ENCODE measurements around the gene BCL2. TPM values are rescaled to one million over a fixed set of nuclear protein-coding genes. Genes with fewer than 3 reads are reported as not detected.

BCL2 gene
- total RNA-seq, 1 experiment from 2014 or later: 1.5 TPM

DNA sequence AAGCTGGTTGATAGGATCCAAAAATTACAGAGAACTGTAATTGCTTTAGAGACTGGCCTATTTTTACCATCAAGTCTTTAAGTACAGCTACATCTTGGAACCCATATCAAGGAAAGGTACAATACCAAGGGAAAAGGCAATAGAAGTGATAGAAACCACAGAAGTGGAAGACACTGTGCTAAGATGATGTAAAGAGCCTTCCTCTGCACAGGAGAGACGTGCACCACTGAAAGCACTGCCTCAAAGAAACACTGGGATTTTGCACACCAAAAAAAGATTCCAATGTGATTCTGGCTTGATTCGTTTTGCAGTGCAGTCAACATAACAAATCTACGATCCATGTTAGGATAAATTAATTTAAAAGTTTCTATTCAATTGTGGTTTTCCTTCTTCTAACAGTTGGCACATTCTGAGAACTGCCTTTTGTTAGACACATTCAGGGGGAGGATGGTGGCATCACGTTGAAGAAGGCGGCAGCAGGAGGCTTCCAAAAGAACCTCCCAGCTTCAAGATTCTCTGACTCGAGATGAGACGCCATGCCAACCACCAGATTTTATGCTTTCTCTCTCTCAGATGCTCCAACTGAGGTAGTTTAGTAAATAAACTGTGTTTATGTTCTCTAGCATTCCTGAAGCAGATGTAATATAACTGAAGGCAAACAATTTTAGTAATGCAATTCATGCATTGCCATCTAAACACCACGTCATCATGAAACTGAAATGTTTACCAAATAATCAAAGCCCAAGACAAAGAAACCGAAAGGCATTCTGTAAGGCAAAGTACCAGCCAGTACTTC is 102.9 kb downstream of the BCL2 start:
- Histone ChIP-seq H3K27me3 (ENCODE audit: low read length) (peaks cover 3% of the 10 kb centered on the region; the same call in 1 of the 2 replicates), H3K9me2 (replicated peaks; ENCODE audit: low read length) (no peaks in the 10 kb centered on the region), H3K36me3 (ENCODE audit: low read depth, low read length) (no peaks in the 10 kb centered on the region), H3K4me2 (ENCODE audit: low read length) (no peak overlapping the region), H3K79me2 (ENCODE audit: low read length) (no peaks in the 10 kb centered on the region), H2AFZ (ENCODE audit: low read length) (no peak overlapping the region), H3K4me1 (ENCODE audit: insufficient read depth, low read length) (no peaks in the 10 kb centered on the region), H3K9me3 (ENCODE audit: low read length) (no peaks in the 10 kb centered on the region), H3F3A (ENCODE audit: low read length, unreplicated experiment) (no peaks in the 10 kb centered on the region), H3K27ac (ENCODE audit: low read length) (no peak overlapping the region), H3K9ac (ENCODE audit: low read length) (no peak overlapping the region), H4K20me1 (ENCODE audit: low read length) (no peaks in the 10 kb centered on the region), H3K4me3 (ENCODE audit: low read length) (no peak overlapping the region)
- no peak for ATAC-seq
- DNase-seq: peak; percentile 10
- BruUV-seq (replicated peaks): no TSS peak
- ChIA-PET CTCF (no interaction called here), POLR2A (ENCODE audit: unreplicated experiment) (no interaction called here)
- TF ChIP-seq EZH2phosphoT487 (IDR thresholded peaks at IDR 0.05; ENCODE audit: borderline replicate concordance, low read length) (no peak), EZH2 (IDR thresholded peaks at IDR 0.05; ENCODE audit: low read length, unreplicated experiment) (no peak), CTCF (conservative IDR thresholded peaks at IDR 0.05; ENCODE audit: low read depth, low read length) (no peak)
- intact Hi-C loops (cut with micrococcal nuclease): no loop called here

GRCh38 chr18:63213936-63214671 is 105.5 kb downstream of the BCL2 start:
- TF ChIP-seq EZH2phosphoT487 (IDR thresholded peaks at IDR 0.05; ENCODE audit: borderline replicate concordance, low read length) (no peak), EZH2 (IDR thresholded peaks at IDR 0.05; ENCODE audit: low read length, unreplicated experiment) (no peak), CTCF (conservative IDR thresholded peaks at IDR 0.05; ENCODE audit: low read depth, low read length) (no peak)
- no peak overlapping the region for H3K9ac ChIP-seq (ENCODE audit: low read length)
- H3K4me1 ChIP-seq (ENCODE audit: insufficient read depth, low read length): no peaks in the 10 kb centered on the region
- no peak overlapping the region for H3K4me2 ChIP-seq (ENCODE audit: low read length)
- H3K9me3 ChIP-seq (ENCODE audit: low read length): no peaks in the 10 kb centered on the region
- ChIA-PET CTCF (no interaction called here), POLR2A (ENCODE audit: unreplicated experiment) (no interaction called here)
- ATAC-seq (no peak), DNase-seq (no peak)
- no peak overlapping the region for H2AFZ ChIP-seq (ENCODE audit: low read length)
- intact Hi-C loops (cut with micrococcal nuclease): no loop called here
- H3K79me2 ChIP-seq (ENCODE audit: low read length): no peaks in the 10 kb centered on the region
- H3K36me3 ChIP-seq (ENCODE audit: low read depth, low read length): no peaks in the 10 kb centered on the region
- no peak overlapping the region for H3K4me3 ChIP-seq (ENCODE audit: low read length)
- no peak overlapping the region for H3K27ac ChIP-seq (ENCODE audit: low read length)
- BruUV-seq (replicated peaks): no TSS peak
- no peaks in the 10 kb centered on the region for H4K20me1 ChIP-seq (ENCODE audit: low read length)
- H3K27me3 ChIP-seq (ENCODE audit: low read length): peaks cover 9% of the 10 kb centered on the region
- H3F3A ChIP-seq (ENCODE audit: low read length, unreplicated experiment): no peaks in the 10 kb centered on the region
- no peaks in the 10 kb centered on the region for H3K9me2 ChIP-seq (replicated peaks; ENCODE audit: low read length)
